ENCODE data around the gene HPCAL1.
"Not testable (repeated sequence)": the region's sequence is repeated elsewhere in the genome, so short reads cannot be mapped to it uniquely, and the experiment has no call there.

Gene HPCAL1

GRCh38 chr2:10302479-10303180 lies at the start of gene HPCAL1:
Gene HPCAL1, plus strand, starts transcription at chr2:10302904. Its CDS starts 116,854 bp downstream, at chr2:10419758.
- peak; percentile 62 for DNase-seq (ENCODE audit: low read depth)

- no peak for DNase-seq (ENCODE audit: low read depth)
Observed at GRCh38 chr2:10253596-10254372, 48.9 kb upstream of the HPCAL1 start.

- DNase-seq (ENCODE audit: low read depth), result no peak
Observed at GRCh38 chr2:10254373-10255188, 48.1 kb upstream of the HPCAL1 start.

GRCh38 chr2:10255189-10256030 lies 47.3 kb upstream of the HPCAL1 start:
- DNase-seq (ENCODE audit: low read depth), result no peak

- DNase-seq (ENCODE audit: low read depth), result no peak
Observed at GRCh38 chr2:10256031-10256514, 46.6 kb upstream of the HPCAL1 start.

GRCh38 chr2:10256515-10257031 lies 46.1 kb upstream of the HPCAL1 start:
- DNase-seq (ENCODE audit: low read depth), result no peak

GRCh38 chr2:10257036-10257435 lies 45.7 kb upstream of the HPCAL1 start:
- no peak for DNase-seq (ENCODE audit: low read depth)

GRCh38 chr2:10257500-10258147 lies 45.1 kb upstream of the HPCAL1 start:
- no peak for DNase-seq (ENCODE audit: low read depth)

- no peak for DNase-seq (ENCODE audit: low read depth)
Observed at GRCh38 chr2:10258326-10258725, 44.4 kb upstream of the HPCAL1 start.

- DNase-seq (ENCODE audit: low read depth), result no peak
Observed at GRCh38 chr2:10258726-10259125, 44.0 kb upstream of the HPCAL1 start.

- no peak for DNase-seq (ENCODE audit: low read depth)
Observed at GRCh38 chr2:10260130-10260529, 42.6 kb upstream of the HPCAL1 start.

- not testable (repeated sequence) for DNase-seq (ENCODE audit: low read depth)
Observed at GRCh38 chr2:10263526-10263925, 39.2 kb upstream of the HPCAL1 start.

- no peak for DNase-seq (ENCODE audit: low read depth)
Observed at GRCh38 chr2:10264506-10265328, 38.0 kb upstream of the HPCAL1 start.

- DNase-seq (ENCODE audit: low read depth), result no peak
Observed at GRCh38 chr2:10265329-10266132, 37.2 kb upstream of the HPCAL1 start.

- no peak for DNase-seq (ENCODE audit: low read depth)
Observed at GRCh38 chr2:10266133-10266620, 36.5 kb upstream of the HPCAL1 start.

- DNase-seq (ENCODE audit: low read depth), result no peak
Observed at GRCh38 chr2:10267036-10267435, 35.7 kb upstream of the HPCAL1 start.

GRCh38 chr2:10267551-10268465 lies 34.9 kb upstream of the HPCAL1 start:
- no peak for DNase-seq (ENCODE audit: low read depth)

- DNase-seq (ENCODE audit: low read depth), result no peak
Observed at GRCh38 chr2:10269291-10269690, 33.4 kb upstream of the HPCAL1 start.
